Uterus (tissue), 4 donors: ENCODE data around the gene ZNF275. TPM values are rescaled to one million over a fixed set of nuclear protein-coding genes. Genes with fewer than 3 reads are reported as not detected.

Experiments used
- DNase-seq, 2 donors: peaks; one replicate each; pipeline ENCODE4 v3.0.0-alpha.2; 2019 to 2020
- H3K27ac ChIP-seq, 2 donors: fragments of 200-600 bp; sonication (generic); 1 replicate in 1 of 2; 2 replicates in 1 of 2; pipeline ENCODE4 v1.5.1; 2016 to 2018
- H3K27me3 ChIP-seq, 2 donors: fragments of 200-600 bp; sonication (generic); one replicate each; pipeline ENCODE4 v1.5.1; 2018 to 2019; ENCODE audit warnings: control low read depth in 1 of 2
- H3K36me3 ChIP-seq, 2 donors: fragments of 200-600 bp; sonication (generic); one replicate each; pipeline ENCODE4 v1.5.1; 2019; ENCODE audit warnings: control low read depth in 1 of 2
- H3K4me1 ChIP-seq, 2 donors: fragments of 200-600 bp; sonication (generic); one replicate each; pipeline ENCODE4 v1.5.1; 2018 to 2019; ENCODE audit warnings: control low read depth in 1 of 2
- H3K4me3 ChIP-seq, 2 donors: fragments of 200-600 bp; sonication (generic); 1 replicate in 1 of 2; 2 replicates in 1 of 2; pipeline ENCODE4 v1.5.1; 2018 to 2019; ENCODE audit warnings: mild to moderate bottlenecking in 1 of 2
- H3K9me3 ChIP-seq, 2 donors: fragments of 200-600 bp; sonication (generic); one replicate each; pipeline ENCODE4 v1.5.1; 2019; ENCODE audit warnings: control low read depth in 1 of 2
- CTCF ChIP-seq, 4 experiments: fragments of 200-600 bp in 2 of 4; fragments of 450-650 bp in 2 of 4; sonication (generic) in 2 of 4; IDR thresholded peaks; one replicate each; pipeline ENCODE4 v1.5.1; 2016 to 2019; ENCODE audit warnings: antibody characterized with exemption in 4 of 4, mild to moderate bottlenecking in 2 of 4, moderate library complexity in 1 of 4
- POLR2A ChIP-seq, 2 donors: fragments of 450-650 bp; IDR thresholded peaks; one replicate each; pipeline ENCODE4 v1.6.1; 2016; ENCODE audit warnings: antibody characterized with exemption in 2 of 2, mild to moderate bottlenecking in 1 of 2, moderate library complexity in 1 of 2
- intact Hi-C: fragments of 100-400 bp; cut with DNase I; formaldehyde crosslinking; loops from one replicate; pipeline ENCODE4 v1.15.1; 2023; ENCODE audit warnings: low total_unique reads
- total RNA-seq, 4 donors: library from RNA; depleted of rRNA in 3 of 4; stranded (reverse); fragments of >200 nt in 3 of 4; gene quantifications; one replicate each; pipeline versions ENCODE4 v1.1.0 to v1.2.4, GENCODE V29; 2014 to 2023
- donor health status: DM: yes; HTN: yes; CAD: no.

ZNF275 gene
- total RNA-seq, 4 donors from 2014 or later: 4.9 to 18.3 (median 11.2) TPM

GRCh38 chrX:153365670-153366069 lies 31.7 kb downstream of the ZNF275 start:
- H3K27me3 ChIP-seq: no peaks in the 10 kb centered on the region
- H3K4me3 ChIP-seq: no peak overlapping the region
- intact Hi-C loops: no loop called here
- no peaks in the 10 kb centered on the region for H3K36me3 ChIP-seq
- no peak for DNase-seq
- no peak overlapping the region for H3K27ac ChIP-seq
- TF ChIP-seq POLR2A (IDR thresholded peaks at IDR 0.05) (no peak), CTCF (IDR thresholded peaks at IDR 0.05) (no peak)
- H3K9me3 ChIP-seq: no peaks in the 10 kb centered on the region
- H3K4me1 ChIP-seq: no peaks in the 10 kb centered on the region

- H3K9me3 ChIP-seq: no peaks in the 10 kb centered on the region
- no peaks in the 10 kb centered on the region for H3K36me3 ChIP-seq
- no peak overlapping the region for H3K27ac ChIP-seq
- no peaks in the 10 kb centered on the region for H3K27me3 ChIP-seq
- H3K4me3 ChIP-seq: no peak overlapping the region
- H3K4me1 ChIP-seq: no peaks in the 10 kb centered on the region
- intact Hi-C loops: no loop called here
- TF ChIP-seq CTCF (IDR thresholded peaks at IDR 0.05): no peak
- no peak for TF ChIP-seq POLR2A (IDR thresholded peaks at IDR 0.05)
- no peak for DNase-seq
Observed at GRCh38 chrX:153366119-153366518, 32.2 kb downstream of the ZNF275 start.

- Histone ChIP-seq H3K27ac (no peak overlapping the region), H3K9me3 (no peaks in the 10 kb centered on the region), H3K36me3 (no peaks in the 10 kb centered on the region), H3K4me1 (no peaks in the 10 kb centered on the region), H3K27me3 (no peaks in the 10 kb centered on the region), H3K4me3 (no peak overlapping the region)
- intact Hi-C loops: no loop called here
- DNase-seq: no peak
- TF ChIP-seq POLR2A (IDR thresholded peaks at IDR 0.05) (no peak), CTCF (IDR thresholded peaks at IDR 0.05) (no peak)
Observed at GRCh38 chrX:153366878-153367538, 33.1 kb downstream of the ZNF275 start.

GRCh38 chrX:153370293-153371055 lies 36.5 kb downstream of the ZNF275 start:
- Histone ChIP-seq H3K4me1 (no peaks in the 10 kb centered on the region), H3K9me3 (no peaks in the 10 kb centered on the region), H3K27ac (no peak overlapping the region), H3K36me3 (no peaks in the 10 kb centered on the region), H3K27me3 (no peaks in the 10 kb centered on the region), H3K4me3 (no peak overlapping the region)
- no peak for DNase-seq
- TF ChIP-seq CTCF (IDR thresholded peaks at IDR 0.05) (no peak), POLR2A (IDR thresholded peaks at IDR 0.05) (no peak)
- intact Hi-C loops: no loop called here

GRCh38 chrX:153371256-153371655 lies 37.3 kb downstream of the ZNF275 start:
- TF ChIP-seq POLR2A (IDR thresholded peaks at IDR 0.05) (no peak), CTCF (IDR thresholded peaks at IDR 0.05) (no peak)
- Histone ChIP-seq H3K4me3 (no peak overlapping the region), H3K27me3 (no peaks in the 10 kb centered on the region), H3K36me3 (no peaks in the 10 kb centered on the region), H3K4me1 (no peaks in the 10 kb centered on the region), H3K27ac (no peak overlapping the region), H3K9me3 (no peaks in the 10 kb centered on the region)
- intact Hi-C loops: no loop called here
- no peak for DNase-seq
